HEK293 (cell line): ENCODE results near the gene PIGL.

Experiments
- CTCF ChIA-PET: fragments of 350-600 bp; formaldehyde crosslinking; extraction: SDS; loops from one replicate; lab custom pipeline; 2021; ENCODE audit warnings: antibody characterized with exemption; lab: Yijun Ruan, JAX
- POLR2A ChIA-PET: fragments of 300-600 bp; formaldehyde crosslinking; extraction: SDS; loops from one replicate; lab custom pipeline; 2020; ENCODE audit warnings: antibody characterized with exemption, inconsistent platforms; lab: Yijun Ruan, JAX
- H3K27ac ChIP-seq: fragments of 200-500 bp; sonication (Bioruptor generic); 2 replicates; pipeline ENCODE4 v1.5.1; 2014; ENCODE audit warnings: low read depth, low read length, control low read depth, inconsistent platforms; ENCODE audit errors: extremely low read depth
- H3K36me3 ChIP-seq, 2 experiments: fragments of 200-500 bp in 1 of 2; sonication (Bioruptor generic) in 1 of 2; 1 replicate in 1 of 2; 2 replicates in 1 of 2; pipeline ENCODE4 v1.5.1; 2014 to 2017; ENCODE audit warnings: inconsistent platforms in 2 of 2, low read length in 2 of 2; ENCODE audit not compliant: control insufficient read depth in 2 of 2, insufficient read depth in 1 of 2
- H3K4me1 ChIP-seq: fragments of 200-500 bp; sonication (Bioruptor generic); 2 replicates; pipeline ENCODE4 v1.5.1; 2014; ENCODE audit warnings: mild to moderate bottlenecking, low read length, inconsistent platforms; ENCODE audit not compliant: control insufficient read depth, insufficient read depth
- H3K4me3 ChIP-seq: 2 replicates; pipeline ENCODE4 v1.5.1; 2011; ENCODE audit warnings: low read depth, mild to moderate bottlenecking, control low read depth, low read length, moderate library complexity
- H3K9me3 ChIP-seq: fragments of 200-500 bp; sonication (Bioruptor generic); 2 replicates; pipeline ENCODE4 v1.5.1; 2014; ENCODE audit warnings: low read depth, low read length, inconsistent platforms; ENCODE audit not compliant: control insufficient read depth, insufficient read depth
- BCL6B ChIP-seq: fragments of 450-650 bp; formaldehyde crosslinking; IDR thresholded peaks from 2 replicates; pipeline ENCODE4 v1.5.1; 2017; ENCODE audit warnings: missing biosample characterization, missing genetic modification characterization
- GFI1B ChIP-seq: fragments of 450-650 bp; formaldehyde crosslinking; IDR thresholded peaks from 2 replicates; pipeline ENCODE4 v1.5.1; 2016; ENCODE audit warnings: missing biosample characterization, missing genetic modification characterization
- GLIS2 ChIP-seq: fragments of 450-650 bp; formaldehyde crosslinking; IDR thresholded peaks from 2 replicates; pipeline ENCODE4 v1.5.1; 2016; ENCODE audit warnings: missing biosample characterization, missing genetic modification characterization
- KLF7 ChIP-seq: fragments of 450-650 bp; formaldehyde crosslinking; IDR thresholded peaks from 2 replicates; pipeline ENCODE4 v1.5.1; 2016; ENCODE audit warnings: missing biosample characterization, missing genetic modification characterization, borderline replicate concordance
- MZF1 ChIP-seq: fragments of 450-650 bp; formaldehyde crosslinking; IDR thresholded peaks from 2 replicates; pipeline ENCODE4 v1.5.1; 2017; ENCODE audit warnings: missing biosample characterization, missing genetic modification characterization, borderline replicate concordance
- PRDM10 ChIP-seq: fragments of 450-650 bp; formaldehyde crosslinking; IDR thresholded peaks from 2 replicates; pipeline ENCODE4 v1.5.1; 2016; ENCODE audit warnings: missing biosample characterization, missing genetic modification characterization
- PRDM4 ChIP-seq: fragments of 450-650 bp; formaldehyde crosslinking; IDR thresholded peaks from 2 replicates; pipeline ENCODE4 v1.5.1; 2017; ENCODE audit warnings: missing biosample characterization, missing genetic modification characterization
- SCRT2 ChIP-seq: fragments of 450-650 bp; formaldehyde crosslinking; IDR thresholded peaks from 2 replicates; pipeline ENCODE4 v1.5.1; 2016; ENCODE audit warnings: missing biosample characterization, missing genetic modification characterization
- ZNF140 ChIP-seq: fragments of 450-650 bp; formaldehyde crosslinking; IDR thresholded peaks from 2 replicates; pipeline ENCODE4 v1.5.1; 2016; ENCODE audit warnings: missing biosample characterization, missing genetic modification characterization
- ZNF148 ChIP-seq: fragments of 450-650 bp; formaldehyde crosslinking; IDR thresholded peaks from 2 replicates; pipeline ENCODE4 v1.5.0; 2017; ENCODE audit warnings: missing biosample characterization, missing genetic modification characterization, borderline replicate concordance
- ZNF24 ChIP-seq: fragments of 450-650 bp; formaldehyde crosslinking; IDR thresholded peaks from 2 replicates; pipeline ENCODE4 v1.5.1; 2016; ENCODE audit warnings: missing biosample characterization, missing genetic modification characterization
- ZNF48 ChIP-seq: fragments of 450-650 bp; formaldehyde crosslinking; IDR thresholded peaks from 2 replicates; pipeline ENCODE4 v1.5.1; 2016; ENCODE audit warnings: missing biosample characterization, missing genetic modification characterization
- ZNF518A ChIP-seq: fragments of 450-650 bp; formaldehyde crosslinking; conservative IDR thresholded peaks from 2 replicates; pipeline ENCODE4 v1.5.1; 2016; ENCODE audit warnings: low read depth, missing biosample characterization, missing genetic modification characterization
- ZNF561 ChIP-seq: fragments of 450-650 bp; IDR thresholded peaks from 2 replicates; pipeline ENCODE4 v1.5.1; 2018; ENCODE audit warnings: missing biosample characterization, missing genetic modification characterization, borderline replicate concordance
- ZNF585B ChIP-seq: fragments of 450-650 bp; formaldehyde crosslinking; IDR thresholded peaks from 2 replicates; pipeline ENCODE4 v1.5.1; 2016; ENCODE audit warnings: missing biosample characterization, missing genetic modification characterization

PIGL gene

GRCh38 chr17:16288860-16289571 is 72.0 kb downstream of the PIGL start:
- TF ChIP-seq ZNF518A (tag by site-specific recombination) (no peak), ZNF148 (no peak), ZNF24 (tag by site-specific recombination) (no peak)
- Histone ChIP-seq H3K4me1 (peaks cover 14% of the 10 kb centered on the region), H3K4me3 (no peak overlapping the region), H3K36me3 (no peaks in the 10 kb centered on the region), H3K27ac (no peak overlapping the region), H3K9me3 (no peaks in the 10 kb centered on the region)
- ChIA-PET POLR2A (interaction anchor here (0.6 to 1.7 kb wide), 2 partner anchors 10 to 92 kb away, joined by 5 read pairs; partner anchors contain the start of gene UBB), CTCF (interaction anchor here (0.6 to 5.7 kb wide), 5 partner anchors 16 to 198 kb away, joined by 3 to 34 read pairs (median 3); no protein-coding TSS in a partner anchor)

GRCh38 chr17:16293931-16294330 is 76.9 kb downstream of the PIGL start:
- CTCF ChIA-PET, result interaction anchor here (0.7 to 5.7 kb wide), 3 partner anchors 9 to 70 kb away, joined by 3 to 34 read pairs (median 10); no protein-coding TSS in a partner anchor
- no peaks in the 10 kb centered on the region; the same call in 1 of the 2 replicates for H3K4me1 ChIP-seq

GRCh38 chr17:16294560-16294959 is 77.5 kb downstream of the PIGL start:
- CTCF ChIA-PET, result interaction anchor here (0.6 to 5.7 kb wide), 4 partner anchors 9 to 195 kb away, joined by 3 to 34 read pairs (median 6); no protein-coding TSS in a partner anchor
- POLR2A ChIA-PET, result no interaction called here
- no peaks in the 10 kb centered on the region; the same call in 1 of the 2 replicates for H3K4me1 ChIP-seq
- TF ChIP-seq BCL6B (tag by site-specific recombination) (no peak), GFI1B (tag by site-specific recombination) (no peak), PRDM4 (tag by site-specific recombination) (no peak), ZNF561 (tag by site-specific recombination) (no peak), KLF7 (tag by site-specific recombination) (no peak), GLIS2 (tag by site-specific recombination) (no peak), SCRT2 (no peak), PRDM10 (tag by site-specific recombination) (no peak), ZNF140 (no peak), ZNF48 (no peak)

More at GRCh38 chr17:16293931-16294330, 76.9 kb downstream of the PIGL start:
- Histone ChIP-seq H3K27ac (no peak overlapping the region), H3K9me3 (no peaks in the 10 kb centered on the region), H3K4me3 (no peak overlapping the region), H3K36me3 (no peaks in the 10 kb centered on the region)
- POLR2A ChIA-PET, result no interaction called here
- TF ChIP-seq MZF1 (no peak), SCRT2 (no peak), ZNF585B (tag by site-specific recombination) (no peak)

More at GRCh38 chr17:16294560-16294959, 77.5 kb downstream of the PIGL start:
- H3K4me3 ChIP-seq, result no peak overlapping the region
- H3K9me3 ChIP-seq, result no peaks in the 10 kb centered on the region
- no peaks in the 10 kb centered on the region for H3K36me3 ChIP-seq
- H3K27ac ChIP-seq, result no peak overlapping the region
